Esophagus muscularis mucosa (tissue), 4 donors: ENCODE data around the gene CASKIN1.

Experiments used
- EP300 ChIP-seq: sonication (generic); formaldehyde crosslinking; IDR thresholded peaks from one replicate; pipeline ENCODE4 v1.6.1; 2017; ENCODE audit warnings: antibody characterized with exemption
- POLR2A ChIP-seq: fragments of 450-650 bp; IDR thresholded peaks from one replicate; pipeline ENCODE4 v1.6.1; 2017; ENCODE audit warnings: antibody characterized with exemption, moderate library complexity, mild to moderate bottlenecking, low read depth
- TF ChIP-seq, protein P1 (sequence below), 3 experiments: fragments of 200-600 bp in 2 of 3; fragments of 450-650 bp in 1 of 3; sonication (generic) in 2 of 3; IDR thresholded peaks; one replicate each; pipeline ENCODE4 v1.5.1; 2017 to 2019; ENCODE audit warnings: antibody characterized with exemption in 3 of 3, mild to moderate bottlenecking in 2 of 3, moderate library complexity in 1 of 3

DNA sequence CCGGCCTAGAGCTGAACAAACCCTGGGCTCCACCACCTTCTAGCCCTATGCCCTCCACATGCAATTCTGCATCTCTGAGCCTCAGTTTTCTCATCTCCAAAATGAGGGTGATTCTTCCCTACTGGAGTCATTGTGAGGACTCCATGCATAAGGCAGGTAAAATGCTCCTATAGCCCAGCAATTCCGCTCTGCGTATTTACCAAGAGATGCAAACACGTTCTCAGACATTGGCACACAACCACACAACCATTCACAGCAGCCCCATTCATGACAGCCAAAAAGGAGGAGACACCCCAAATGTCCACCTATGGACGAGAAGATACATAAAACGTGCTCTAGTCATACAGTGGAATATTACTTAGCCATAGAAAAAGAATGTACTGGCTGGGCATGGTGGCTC is 3.9 kb upstream of the CASKIN1 start:
- TF ChIP-seq, protein P1, sequence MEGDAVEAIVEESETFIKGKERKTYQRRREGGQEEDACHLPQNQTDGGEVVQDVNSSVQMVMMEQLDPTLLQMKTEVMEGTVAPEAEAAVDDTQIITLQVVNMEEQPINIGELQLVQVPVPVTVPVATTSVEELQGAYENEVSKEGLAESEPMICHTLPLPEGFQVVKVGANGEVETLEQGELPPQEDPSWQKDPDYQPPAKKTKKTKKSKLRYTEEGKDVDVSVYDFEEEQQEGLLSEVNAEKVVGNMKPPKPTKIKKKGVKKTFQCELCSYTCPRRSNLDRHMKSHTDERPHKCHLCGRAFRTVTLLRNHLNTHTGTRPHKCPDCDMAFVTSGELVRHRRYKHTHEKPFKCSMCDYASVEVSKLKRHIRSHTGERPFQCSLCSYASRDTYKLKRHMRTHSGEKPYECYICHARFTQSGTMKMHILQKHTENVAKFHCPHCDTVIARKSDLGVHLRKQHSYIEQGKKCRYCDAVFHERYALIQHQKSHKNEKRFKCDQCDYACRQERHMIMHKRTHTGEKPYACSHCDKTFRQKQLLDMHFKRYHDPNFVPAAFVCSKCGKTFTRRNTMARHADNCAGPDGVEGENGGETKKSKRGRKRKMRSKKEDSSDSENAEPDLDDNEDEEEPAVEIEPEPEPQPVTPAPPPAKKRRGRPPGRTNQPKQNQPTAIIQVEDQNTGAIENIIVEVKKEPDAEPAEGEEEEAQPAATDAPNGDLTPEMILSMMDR (IDR thresholded peaks at IDR 0.05), result no peak
- TF ChIP-seq POLR2A (no peak), EP300 (no peak)
